ENCODE results near the gene NEAT1. TPM values are rescaled to one million over a fixed set of nuclear protein-coding genes. Genes with fewer than 3 reads are reported as not detected.
A peak's percentile ranks its signal among the peaks of the same experiment; 100 is the strongest.

The NEAT1 gene
- total RNA-seq, 2 experiments from 2014 or later: 221 to 223 TPM

DNA sequence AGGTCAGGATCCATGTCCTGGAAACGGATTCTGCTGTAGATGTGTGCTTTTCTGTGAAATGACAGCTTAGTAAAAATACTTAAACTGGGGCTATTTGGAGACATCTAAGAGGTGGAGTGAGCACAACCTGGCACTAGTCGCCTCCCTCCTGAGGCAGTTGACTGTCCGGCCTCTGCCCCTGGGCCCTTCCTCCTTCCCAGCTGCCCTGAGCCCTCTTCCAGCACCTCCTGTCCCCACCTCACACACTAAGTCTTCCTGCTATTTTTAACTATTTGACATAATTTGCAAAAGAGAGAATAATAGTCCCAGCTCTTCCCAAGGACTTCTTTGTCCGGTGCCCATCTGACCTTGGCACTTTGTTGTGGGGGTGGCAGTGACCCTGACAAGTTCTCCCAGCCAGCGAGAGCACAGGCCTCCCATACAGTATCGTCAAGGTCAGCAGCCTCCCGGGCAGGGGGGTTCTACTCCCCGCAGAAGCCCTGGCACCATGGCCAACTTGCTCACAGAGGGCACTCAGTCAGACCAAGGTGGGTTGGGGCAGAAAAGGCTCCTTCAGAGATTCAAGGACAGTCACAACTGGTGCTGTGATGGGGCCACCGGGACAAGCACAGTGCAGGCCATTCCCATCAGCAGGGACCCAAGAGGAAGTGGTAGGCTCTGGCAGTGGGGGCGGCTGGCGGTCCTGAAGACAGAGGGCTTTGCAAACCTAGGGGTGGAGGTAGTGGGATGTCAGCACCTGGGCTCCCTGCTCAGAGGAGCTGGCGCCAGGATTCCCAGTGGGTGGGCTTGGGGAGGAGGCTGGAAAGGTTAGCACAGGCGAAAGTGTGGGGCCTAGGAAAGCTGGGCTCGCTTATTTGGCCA is 5.5 kb upstream of the NEAT1 start:
- Histone ChIP-seq H3K4me3 (ENCODE audit: low read length) (peak overlapping the region; percentile 86), H3K27me3 (ENCODE audit: control insufficient read depth in 1 of 2, insufficient read depth in 2 of 2, low read length in 2 of 2) (no peaks in the 10 kb centered on the region), H3K9me3 (ENCODE audit: control insufficient read depth in 1 of 2, insufficient read depth in 1 of 2, low read length in 2 of 2) (no peaks in the 10 kb centered on the region), H3K36me3 (ENCODE audit: insufficient read depth, low read length) (peaks cover 11% of the 10 kb centered on the region), H3K4me1 (ENCODE audit: insufficient read depth, low read length) (peaks cover 68% of the 10 kb centered on the region), H3K27ac (ENCODE audit: low read depth in 1 of 2, low read length in 2 of 2) (peak overlapping the region; percentile 99)
- Mint-ChIP-seq H3K36me3 (ENCODE audit: low read depth) (peaks cover 19% of the 10 kb centered on the region), H3K9me3 (no peaks in the 10 kb centered on the region), H3K27me3 (no peaks in the 10 kb centered on the region), H3K4me3 (peak overlapping the region; percentile 88), H3K27ac (peak overlapping the region; percentile 96), H3K4me1 (ENCODE audit: low read depth) (peaks cover 53% of the 10 kb centered on the region)
- ChIA-PET POLR2A (interaction anchor here (1.0 to 20.7 kb wide), 16 partner anchors 10 to 198 kb away, joined by 3 to 3042 read pairs (median 11); partner anchors contain the start of genes DPF2, FAM89B, FRMD8 and MALAT1), CTCF (interaction anchor here (0.6 to 7.2 kb wide), 18 partner anchors 8 to 300 kb away, joined by 3 to 82 read pairs (median 7); partner anchors contain the start of genes FRMD8, MALAT1, SLC25A45 and ZNHIT2)
- ATAC-seq (ENCODE audit: poor library complexity): no peak
- intact Hi-C loops (cut with DNase I, micrococcal nuclease): loop anchor here (1.0 to 5.0 kb wide), 7 partner anchors 11 to 93 kb away; partner anchors contain the start of gene SLC25A45 (in 1 of the 2)
- peak in 7 of 14 experiments; percentile 28 to 56 (median 49) for DNase-seq
- TF ChIP-seq, protein P1, sequence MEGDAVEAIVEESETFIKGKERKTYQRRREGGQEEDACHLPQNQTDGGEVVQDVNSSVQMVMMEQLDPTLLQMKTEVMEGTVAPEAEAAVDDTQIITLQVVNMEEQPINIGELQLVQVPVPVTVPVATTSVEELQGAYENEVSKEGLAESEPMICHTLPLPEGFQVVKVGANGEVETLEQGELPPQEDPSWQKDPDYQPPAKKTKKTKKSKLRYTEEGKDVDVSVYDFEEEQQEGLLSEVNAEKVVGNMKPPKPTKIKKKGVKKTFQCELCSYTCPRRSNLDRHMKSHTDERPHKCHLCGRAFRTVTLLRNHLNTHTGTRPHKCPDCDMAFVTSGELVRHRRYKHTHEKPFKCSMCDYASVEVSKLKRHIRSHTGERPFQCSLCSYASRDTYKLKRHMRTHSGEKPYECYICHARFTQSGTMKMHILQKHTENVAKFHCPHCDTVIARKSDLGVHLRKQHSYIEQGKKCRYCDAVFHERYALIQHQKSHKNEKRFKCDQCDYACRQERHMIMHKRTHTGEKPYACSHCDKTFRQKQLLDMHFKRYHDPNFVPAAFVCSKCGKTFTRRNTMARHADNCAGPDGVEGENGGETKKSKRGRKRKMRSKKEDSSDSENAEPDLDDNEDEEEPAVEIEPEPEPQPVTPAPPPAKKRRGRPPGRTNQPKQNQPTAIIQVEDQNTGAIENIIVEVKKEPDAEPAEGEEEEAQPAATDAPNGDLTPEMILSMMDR (IDR thresholded peaks at IDR 0.05): no peak

DNA sequence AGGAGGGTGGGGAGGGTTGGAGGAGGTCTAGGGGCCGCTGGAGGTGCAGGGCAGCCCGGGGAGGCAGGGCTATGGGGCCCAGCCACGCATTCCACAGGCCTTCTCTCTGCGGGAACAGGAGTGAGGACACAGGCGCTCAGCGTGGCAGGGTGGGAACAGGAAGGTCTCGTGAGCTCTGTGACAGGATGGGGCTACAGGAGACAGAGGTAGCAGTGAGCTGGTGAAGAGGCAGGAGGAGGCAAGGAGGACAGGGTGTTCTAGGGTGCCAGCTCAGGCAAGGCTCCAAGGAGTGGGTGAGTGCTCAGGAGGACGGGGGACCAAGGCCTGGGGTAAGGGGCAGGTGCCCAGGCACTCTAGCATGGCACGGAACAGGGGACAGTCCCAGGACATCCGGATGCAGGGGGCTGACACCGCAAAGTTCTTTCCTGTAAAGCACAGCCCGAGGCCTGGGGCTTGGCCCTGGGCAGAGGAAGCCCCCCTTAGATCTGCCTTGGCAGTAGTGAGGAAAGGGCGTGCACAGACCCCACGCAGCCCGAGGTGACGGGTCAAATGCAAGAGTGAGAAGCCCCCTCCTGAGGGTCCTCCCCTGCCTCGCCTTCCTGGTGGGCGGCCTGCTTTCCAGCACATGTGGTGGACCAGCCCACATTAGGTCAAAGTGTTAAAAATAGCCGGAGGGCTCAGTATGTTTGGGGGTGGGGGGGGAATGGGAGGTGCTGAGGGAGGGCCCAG is 4.7 kb upstream of the NEAT1 start:
- Histone ChIP-seq H3K36me3 (ENCODE audit: insufficient read depth, low read length) (peaks cover 5% of the 10 kb centered on the region), H3K4me3 (ENCODE audit: low read length) (peak overlapping the region; percentile 86), H3K27me3 (ENCODE audit: control insufficient read depth in 1 of 2, insufficient read depth in 2 of 2, low read length in 2 of 2) (no peaks in the 10 kb centered on the region), H3K9me3 (ENCODE audit: control insufficient read depth in 1 of 2, insufficient read depth in 1 of 2, low read length in 2 of 2) (no peaks in the 10 kb centered on the region), H3K4me1 (ENCODE audit: insufficient read depth, low read length) (peaks cover 70% of the 10 kb centered on the region), H3K27ac (ENCODE audit: low read depth in 1 of 2, low read length in 2 of 2) (peak overlapping the region; percentile 99)
- Mint-ChIP-seq H3K4me3 (peak overlapping the region; percentile 88), H3K27me3 (no peaks in the 10 kb centered on the region), H3K9me3 (no peaks in the 10 kb centered on the region), H3K36me3 (ENCODE audit: low read depth) (peaks cover 20% of the 10 kb centered on the region), H3K27ac (peak overlapping the region; percentile 96), H3K4me1 (ENCODE audit: low read depth) (peaks cover 56% of the 10 kb centered on the region)
- ATAC-seq (ENCODE audit: poor library complexity) (peak; percentile 20), DNase-seq (peak in 9 of 14 experiments; percentile 43 to 71 (median 49))
- intact Hi-C loops (cut with DNase I, micrococcal nuclease): loop anchor here in 1 of 2 experiments (1.0 to 5.0 kb wide), 3 partner anchors 10 to 51 kb away; no protein-coding TSS in a partner anchor
- TF ChIP-seq, protein P1 (IDR thresholded peaks at IDR 0.05): no peak
- ChIA-PET POLR2A (interaction anchor here (1.0 to 20.7 kb wide), 12 partner anchors 9 to 197 kb away, joined by 3 to 3042 read pairs (median 13); partner anchors contain the start of genes DPF2, FAM89B, FRMD8 and MALAT1), CTCF (interaction anchor here (1.4 to 7.2 kb wide), 8 partner anchors 11 to 90 kb away, joined by 5 to 82 read pairs (median 26); partner anchors contain the start of genes FRMD8 and SLC25A45)

DNA sequence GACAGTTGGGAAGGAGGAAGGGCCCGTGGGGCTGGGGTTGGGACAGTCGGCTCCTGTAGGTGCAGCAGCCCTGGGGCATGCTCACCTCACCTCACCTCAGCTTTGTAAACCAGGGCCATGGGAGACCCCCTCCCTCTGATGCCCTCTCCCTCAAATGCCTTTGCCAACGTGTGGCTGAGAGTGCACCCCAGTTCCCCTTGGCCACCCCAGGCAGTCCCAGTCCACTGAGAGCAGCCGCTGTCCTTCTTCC is 4.2 kb upstream of the NEAT1 start:
- Mint-ChIP-seq H3K36me3 (ENCODE audit: low read depth) (peaks cover 21% of the 10 kb centered on the region), H3K27ac (peak overlapping the region; percentile 96), H3K4me3 (peak overlapping the region; percentile 92), H3K4me1 (ENCODE audit: low read depth) (peaks cover 57% of the 10 kb centered on the region), H3K27me3 (no peaks in the 10 kb centered on the region), H3K9me3 (no peaks in the 10 kb centered on the region)
- no peaks in the 10 kb centered on the region for H3K27me3 ChIP-seq (ENCODE audit: control insufficient read depth in 1 of 2, insufficient read depth in 2 of 2, low read length in 2 of 2)
- H3K9me3 ChIP-seq (ENCODE audit: control insufficient read depth in 1 of 2, insufficient read depth in 1 of 2, low read length in 2 of 2): no peaks in the 10 kb centered on the region
- no peak for ATAC-seq (ENCODE audit: poor library complexity)
- peak overlapping the region; percentile 86 for H3K4me3 ChIP-seq (ENCODE audit: low read length)
- peaks cover 4% of the 10 kb centered on the region for H3K36me3 ChIP-seq (ENCODE audit: insufficient read depth, low read length)
- ChIA-PET POLR2A (interaction anchor here (1.0 to 20.7 kb wide), 8 partner anchors 9 to 156 kb away, joined by 4 to 3042 read pairs (median 19); partner anchors contain the start of genes FRMD8, MALAT1 and SLC25A45), CTCF (interaction anchor here (1.4 to 7.2 kb wide), 4 partner anchors 12 to 90 kb away, joined by 5 to 82 read pairs (median 22); partner anchors contain the start of gene SLC25A45)
- H3K27ac ChIP-seq (ENCODE audit: low read depth in 1 of 2, low read length in 2 of 2): peak overlapping the region; percentile 99
- intact Hi-C loops (cut with DNase I, micrococcal nuclease): loop anchor here in 1 of 2 experiments (5.0 kb wide), 1 partner anchor 51 kb away; no protein-coding TSS in a partner anchor
- TF ChIP-seq, protein P1 (IDR thresholded peaks at IDR 0.05): no peak
- DNase-seq: peak in 1 of 14 experiments; percentile 47
- peaks cover 74% of the 10 kb centered on the region for H3K4me1 ChIP-seq (ENCODE audit: insufficient read depth, low read length)
